Right ventricle myocardium superior (tissue), 1 donor: ENCODE results near the gene DHFR2. TPM values are rescaled to one million over a fixed set of nuclear protein-coding genes. Genes with fewer than 3 reads are reported as not detected.
"Not testable (repeated sequence)": the region's sequence is repeated elsewhere in the genome, so short reads cannot be mapped to it uniquely, and the experiment has no call there.

Experiments used
- ATAC-seq: fragments of 200-7000 bp; cut with Tn5 transposase; one replicate; pipeline ENCODE4 v1.9.1; 2020; ENCODE audit warnings: mild to moderate bottlenecking; ENCODE audit not compliant: poor library complexity
- DNase-seq: peaks from one replicate; pipeline ENCODE4 v3.0.0-alpha.2; 2020
- intact Hi-C: fragments of 100-400 bp; cut with DNase I; formaldehyde crosslinking; loops from one replicate; pipeline ENCODE4 v1.11.2; 2022
- long read RNA-seq: library from polyadenylated mRNA; unstranded; transcript quantifications from one replicate; pipeline ENCODE4 v2.0.0, GENCODE V29; 2021
- total RNA-seq: library from RNA; stranded (reverse); fragmentation: NEBNext Ultra II Directional; extraction: Animal tissue kit (Norgen Biotek cat#: 25700); gene quantifications from one replicate; pipeline ENCODE4 v1.2.1, GENCODE V29; 2021
- donor health status: DM: no; HTN: yes; CAD: no; lungs with severe emphysema.

Gene DHFR2
- 2.7 TPM for total RNA-seq
- long read RNA-seq, partial matches to known transcripts = 0 of 3 reads
- long read RNA-seq, other reads (novel, unspliced or antisense) = 3 of 3 reads

GRCh38 chr3:94062513-94063404 lies at the start of gene DHFR2, which contains the start of gene NSUN3:
Gene DHFR2, minus strand, starts transcription at chr3:94062916. Its CDS starts 1,405 bp downstream, at chr3:94061511.
Gene NSUN3, plus strand, starts transcription at chr3:94063061. Its CDS starts 66 bp downstream, at chr3:94063127.
- peak; percentile 98 for ATAC-seq
- intact Hi-C loops = loop anchor here (5.0 kb wide), 1 partner anchor 60 kb away; no protein-coding TSS in a partner anchor
- DNase-seq = peak; percentile 95

GRCh38 chr3:94110854-94111253 lies 48.1 kb upstream of the DHFR2 start:
- no peak for DNase-seq
- ATAC-seq = no peak
- intact Hi-C loops = no loop called here

- ATAC-seq, DNase-seq: not testable (repeated sequence)
Observed at GRCh38 chr3:94110232-94110631, 47.5 kb upstream of the DHFR2 start.

DNA sequence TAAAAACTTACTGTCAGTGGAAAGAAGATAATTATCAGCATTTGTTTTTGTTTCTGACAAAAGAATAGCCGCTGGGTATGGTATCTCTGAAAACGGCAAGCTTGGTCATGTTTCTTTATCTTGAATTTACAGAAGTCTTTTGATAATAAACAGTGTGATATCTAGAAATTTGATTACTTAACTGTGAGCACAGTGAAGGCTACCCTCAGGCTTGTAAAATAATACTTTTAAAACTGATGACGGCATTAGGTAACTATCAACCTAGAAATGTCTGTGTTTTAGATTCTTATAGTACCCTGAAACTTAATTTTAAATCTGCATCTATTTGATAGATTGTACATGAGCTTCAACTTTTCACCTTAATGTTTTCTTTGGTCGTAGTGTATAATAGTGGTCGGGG lies 43.6 kb upstream of the DHFR2 start:
- ATAC-seq = no peak
- intact Hi-C loops = no loop called here
- DNase-seq = no peak

More at GRCh38 chr3:94110232-94110631, 47.5 kb upstream of the DHFR2 start:
- intact Hi-C loops = not testable (repeated sequence)

DNA sequence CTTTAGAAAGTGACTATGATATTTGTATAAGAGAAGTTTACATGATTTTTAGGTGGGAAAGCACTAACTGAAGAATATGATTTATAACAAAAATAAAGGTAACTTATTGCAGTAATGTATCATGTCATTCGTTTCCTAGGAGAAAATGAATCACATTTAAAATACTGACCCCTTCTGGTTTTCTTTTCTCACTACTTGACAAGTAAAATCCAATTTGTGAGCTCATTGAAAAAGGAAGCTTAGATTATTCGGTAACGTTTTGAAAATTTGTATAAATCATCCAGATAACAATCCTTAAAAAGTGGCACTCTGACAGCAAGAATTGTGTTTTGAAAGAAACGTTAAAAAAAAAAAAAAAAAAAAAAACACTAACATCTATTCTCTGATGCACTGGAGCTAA lies 39.1 kb upstream of the DHFR2 start:
- ATAC-seq (no peak), DNase-seq (no peak)
- intact Hi-C loops = no loop called here

DNA sequence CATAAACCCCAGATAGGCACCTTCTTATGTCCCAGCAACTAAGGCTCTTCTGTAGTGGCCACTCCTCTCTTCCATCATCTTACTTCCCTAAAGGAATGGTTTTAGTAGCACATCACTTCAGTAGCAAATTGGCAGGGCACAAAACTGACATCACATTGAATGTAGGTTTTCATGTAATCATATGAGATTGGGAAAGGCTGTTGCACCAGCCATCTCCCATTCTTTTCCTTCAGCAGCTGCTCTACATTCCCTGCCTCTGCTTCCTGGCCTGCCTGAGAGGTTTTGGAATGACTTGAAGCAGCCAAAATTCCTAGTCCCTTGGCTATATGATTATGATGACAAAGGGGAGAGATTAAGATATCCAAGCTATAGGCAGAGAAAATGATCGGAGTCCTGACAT lies 36.6 kb upstream of the DHFR2 start:
- intact Hi-C loops = no loop called here
- DNase-seq (no peak), ATAC-seq (no peak)

- intact Hi-C loops = no loop called here
- ATAC-seq = peak; percentile 41
- no peak for DNase-seq
Observed at GRCh38 chr3:94098452-94098851, 35.7 kb upstream of the DHFR2 start.

GRCh38 chr3:94095111-94095510 lies 32.4 kb upstream of the DHFR2 start:
- ATAC-seq = no peak
- intact Hi-C loops = no loop called here
- no peak for DNase-seq

DNA sequence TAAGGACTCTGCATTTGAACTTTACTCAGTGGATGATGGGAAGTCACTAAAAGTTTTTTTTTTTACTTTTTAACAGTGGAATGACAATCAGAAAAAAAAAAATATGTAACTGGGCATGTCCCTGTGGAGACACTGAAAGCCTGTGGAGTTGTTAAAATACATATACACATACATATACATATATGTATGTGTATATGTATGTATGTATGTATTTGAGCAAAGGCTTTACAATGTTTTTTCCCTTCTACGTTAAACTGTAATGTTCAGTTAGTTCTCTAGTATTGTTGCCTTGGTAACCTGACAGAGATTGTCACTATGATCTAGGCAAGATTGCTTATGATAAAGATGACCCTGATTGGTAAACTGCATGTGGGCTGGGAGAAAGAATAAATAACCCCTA lies 30.4 kb upstream of the DHFR2 start:
- intact Hi-C loops = no loop called here
- ATAC-seq (no peak), DNase-seq (no peak)

DNA sequence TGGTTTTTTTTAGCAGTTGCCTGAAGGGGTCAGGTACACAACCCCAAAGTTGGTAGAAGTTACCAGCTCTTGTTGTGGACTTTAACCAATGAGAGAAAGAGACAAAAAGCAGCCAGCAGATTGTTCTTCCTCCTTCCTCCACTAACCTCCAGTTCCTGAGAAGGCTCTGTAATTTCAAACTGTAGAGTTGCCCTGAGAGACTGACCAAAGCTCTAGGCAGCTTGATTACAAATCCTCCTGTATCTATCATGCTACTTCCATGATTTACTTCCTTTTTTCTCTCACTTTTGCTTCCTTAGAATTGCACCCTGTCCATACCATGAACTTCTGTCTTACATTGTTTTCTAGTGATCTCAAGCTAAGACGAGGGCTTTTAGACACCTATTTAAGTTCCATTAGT lies 29.4 kb upstream of the DHFR2 start:
- intact Hi-C loops = no loop called here
- ATAC-seq (no peak), DNase-seq (no peak)

GRCh38 chr3:94089126-94089525 lies 26.4 kb upstream of the DHFR2 start:
- no peak for DNase-seq
- intact Hi-C loops = no loop called here
- ATAC-seq = no peak

- ATAC-seq (no peak), DNase-seq (no peak)
- intact Hi-C loops = no loop called here
Observed at GRCh38 chr3:94083261-94083660, 20.5 kb upstream of the DHFR2 start.

GRCh38 chr3:94082391-94082937 lies 19.7 kb upstream of the DHFR2 start:
- intact Hi-C loops = no loop called here
- ATAC-seq (no peak), DNase-seq (no peak)

DNA sequence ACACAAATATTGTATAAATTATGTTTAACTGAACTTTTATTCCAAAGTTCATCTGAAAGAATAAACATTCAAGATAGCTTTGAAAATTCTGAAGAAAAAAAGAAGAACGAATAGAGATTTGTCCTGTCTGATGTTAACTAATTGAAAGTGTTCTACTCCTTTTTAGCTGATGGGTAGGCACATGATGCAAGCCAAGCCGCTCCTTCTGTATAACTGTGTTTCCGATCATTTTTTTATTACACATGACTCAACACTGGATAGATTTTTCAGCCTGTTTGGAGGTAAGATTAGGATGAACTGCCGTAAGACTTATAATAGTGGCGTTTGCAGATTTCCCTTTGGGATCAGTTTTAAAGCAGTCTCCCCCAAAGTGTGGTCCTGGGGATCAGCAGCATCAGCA lies 19.2 kb upstream of the DHFR2 start:
- ATAC-seq (no peak), DNase-seq (no peak)
- intact Hi-C loops = no loop called here

DNA sequence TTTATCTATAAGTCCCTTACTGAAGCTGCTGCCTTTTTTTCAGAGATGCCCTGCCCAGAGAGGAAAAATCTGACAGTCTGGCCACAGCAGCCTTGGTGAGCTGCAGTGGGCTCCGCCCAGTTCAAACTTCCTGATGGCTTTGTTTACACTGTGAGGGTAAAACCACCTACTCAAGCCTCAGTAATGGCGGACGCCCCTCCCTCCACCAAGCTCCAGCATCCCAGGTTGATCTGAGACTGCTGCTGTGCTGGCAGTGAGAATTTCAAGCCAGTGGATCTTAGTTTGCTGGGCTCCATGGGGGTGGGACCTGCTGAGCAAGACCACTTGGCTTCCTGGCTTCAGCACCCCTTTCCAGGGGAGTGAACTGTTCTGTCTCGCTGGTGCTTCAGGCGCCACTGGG lies 17.8 kb upstream of the DHFR2 start:
- ATAC-seq, DNase-seq, intact Hi-C loops: not testable (repeated sequence)

- DNase-seq = no peak
- ATAC-seq = no peak
- intact Hi-C loops = no loop called here
Observed at GRCh38 chr3:94076055-94076454, 13.3 kb upstream of the DHFR2 start.

DNA sequence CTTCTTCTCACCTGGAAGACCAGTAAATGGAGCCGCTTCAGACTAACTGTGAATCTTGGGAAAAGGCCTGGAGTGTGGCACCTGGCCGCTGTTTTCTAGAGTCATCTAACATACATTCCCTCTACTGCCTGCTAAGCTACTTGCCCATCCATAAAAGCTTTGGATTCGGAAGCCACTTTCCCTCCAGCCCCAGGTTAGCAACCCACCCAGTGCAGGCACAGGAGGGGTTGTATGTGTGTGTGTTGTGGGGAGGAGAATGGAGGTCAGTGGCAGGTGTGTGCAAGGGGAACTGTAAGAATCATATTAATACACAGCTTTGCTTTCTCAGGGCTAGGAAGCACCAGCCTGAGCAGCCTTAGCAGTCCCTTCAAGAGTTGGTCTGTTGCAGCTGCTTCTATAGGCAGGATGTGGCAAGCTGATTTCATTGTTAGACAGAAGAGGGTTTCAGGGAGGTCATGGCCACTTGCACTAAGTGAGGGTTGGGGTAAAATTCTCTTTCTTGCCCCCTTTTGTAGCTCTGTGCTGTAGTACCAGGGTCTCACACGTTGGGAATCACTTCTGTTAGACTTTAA lies 9.1 kb upstream of the DHFR2 start:
- no peak for ATAC-seq
- no peak for DNase-seq
- intact Hi-C loops = no loop called here

- ATAC-seq = no peak
- intact Hi-C loops = no loop called here
- DNase-seq = no peak
Observed at GRCh38 chr3:94070341-94070911, 7.7 kb upstream of the DHFR2 start.

DNA sequence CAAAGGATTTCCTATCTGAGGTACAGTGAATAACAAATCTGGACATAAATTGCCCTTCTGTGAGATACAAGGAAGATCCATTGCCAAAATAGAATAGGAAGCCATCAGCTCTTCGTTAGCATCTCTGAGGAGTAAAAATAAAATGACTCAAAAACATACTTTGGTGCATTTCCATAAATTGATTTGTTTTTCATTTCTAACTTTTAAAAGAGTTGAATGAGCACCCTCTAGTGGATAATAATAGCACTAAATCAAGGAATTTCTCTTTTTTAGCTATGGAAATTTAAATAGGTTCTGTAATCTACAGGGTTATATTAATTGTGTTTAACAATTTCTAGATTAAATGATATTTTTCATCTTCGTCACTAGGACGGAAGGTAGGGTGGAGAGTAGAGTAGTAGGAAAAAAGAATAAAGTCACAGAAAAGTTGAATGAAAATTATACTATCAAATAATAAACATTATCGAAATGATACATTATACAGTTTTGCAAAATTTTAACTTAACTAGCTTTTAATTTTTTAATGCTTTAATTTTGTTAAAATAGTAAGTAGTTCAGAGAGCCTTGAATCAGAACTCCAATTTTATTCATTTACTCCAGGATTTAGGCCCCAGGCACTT lies 6.6 kb upstream of the DHFR2 start:
- ATAC-seq (no peak), DNase-seq (no peak)
- intact Hi-C loops = no loop called here
